Measurements from ENCODE around the gene CYP51A1.

The CYP51A1 gene

DNA sequence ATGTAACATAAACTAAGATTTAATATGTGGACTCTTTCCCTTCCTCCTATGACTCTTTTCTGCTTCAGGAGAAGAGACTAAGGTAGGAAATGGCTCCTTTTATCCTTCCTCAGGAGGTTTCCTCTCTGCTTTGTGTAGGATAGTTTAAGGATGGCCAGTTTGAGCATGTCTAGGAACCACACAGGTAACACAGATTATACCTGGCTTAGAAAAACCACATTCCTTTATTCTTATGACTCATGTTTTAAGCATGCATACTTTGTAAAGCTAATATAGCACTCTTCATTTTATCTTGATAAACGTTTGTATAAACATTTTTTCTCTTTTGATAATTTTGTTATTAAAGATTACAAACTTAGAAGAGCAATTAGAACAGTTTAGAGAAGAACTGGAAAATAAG is 57.8 kb downstream of the CYP51A1 start:
- Histone ChIP-seq H3K36me3 (ENCODE audit: control insufficient read depth, insufficient read depth, low read length) (peaks cover 15% of the 10 kb centered on the region), H3K27me3 (ENCODE audit: control insufficient read depth, insufficient read depth, low read length) (no peaks in the 10 kb centered on the region), H3K4me3 (ENCODE audit: low read depth, low read length) (no peak overlapping the region), H3K4me1 (ENCODE audit: control insufficient read depth, insufficient read depth, low read length) (no peaks in the 10 kb centered on the region), H3K9ac (ENCODE audit: low read length) (no peak overlapping the region), H3K27ac (ENCODE audit: low read depth, low read length) (no peak overlapping the region), H3K9me3 (ENCODE audit: control insufficient read depth, insufficient read depth, low read depth, low read length) (no peaks in the 10 kb centered on the region)

- Histone ChIP-seq H3K9ac (ENCODE audit: low read length) (no peak overlapping the region), H3K27ac (ENCODE audit: low read depth, low read length) (no peak overlapping the region), H3K36me3 (ENCODE audit: control insufficient read depth, insufficient read depth, low read length) (peaks cover 17% of the 10 kb centered on the region), H3K4me1 (ENCODE audit: control insufficient read depth, insufficient read depth, low read length) (no peaks in the 10 kb centered on the region), H3K9me3 (ENCODE audit: control insufficient read depth, insufficient read depth, low read depth, low read length) (no peaks in the 10 kb centered on the region), H3K27me3 (ENCODE audit: control insufficient read depth, insufficient read depth, low read length) (no peaks in the 10 kb centered on the region), H3K4me3 (ENCODE audit: low read depth, low read length) (no peak overlapping the region)
Measured at GRCh38 chr7:92075455-92076158, 58.7 kb downstream of the CYP51A1 start.

DNA sequence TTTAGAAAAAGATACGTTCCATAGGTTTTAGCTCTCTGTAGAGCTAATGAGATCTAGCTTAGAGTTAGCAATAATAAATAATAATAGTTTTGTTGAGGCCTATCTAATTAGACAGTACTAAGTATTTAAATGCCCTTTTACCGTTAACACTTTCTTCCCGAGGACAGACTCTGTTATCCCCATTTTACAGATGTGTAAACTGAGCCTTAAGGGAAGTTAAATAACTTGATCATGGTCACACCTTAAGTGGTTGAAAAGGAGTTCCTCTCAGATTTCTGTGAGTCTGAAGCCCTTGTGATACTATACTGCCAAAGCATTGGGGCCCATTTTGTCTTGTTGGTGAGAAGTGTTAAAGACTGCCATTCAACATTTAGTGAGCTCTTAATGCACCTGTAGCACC is 61.6 kb downstream of the CYP51A1 start:
- H3K36me3 ChIP-seq (ENCODE audit: control insufficient read depth, insufficient read depth, low read length): peaks cover 11% of the 10 kb centered on the region
- no peak overlapping the region for H3K27ac ChIP-seq (ENCODE audit: low read depth, low read length)
- H3K9ac ChIP-seq (ENCODE audit: low read length): no peak overlapping the region
- no peaks in the 10 kb centered on the region for H3K9me3 ChIP-seq (ENCODE audit: control insufficient read depth, insufficient read depth, low read depth, low read length)
- no peaks in the 10 kb centered on the region for H3K27me3 ChIP-seq (ENCODE audit: control insufficient read depth, insufficient read depth, low read length)
- H3K4me1 ChIP-seq (ENCODE audit: control insufficient read depth, insufficient read depth, low read length): no peaks in the 10 kb centered on the region
- H3K4me3 ChIP-seq (ENCODE audit: low read depth, low read length): no peak overlapping the region

- no peak overlapping the region for H3K27ac ChIP-seq (ENCODE audit: low read depth, low read length)
- no peak overlapping the region for H3K9ac ChIP-seq (ENCODE audit: low read length)
- peaks cover 12% of the 10 kb centered on the region for H3K36me3 ChIP-seq (ENCODE audit: control insufficient read depth, insufficient read depth, low read length)
- H3K9me3 ChIP-seq (ENCODE audit: control insufficient read depth, insufficient read depth, low read depth, low read length): no peaks in the 10 kb centered on the region
- H3K27me3 ChIP-seq (ENCODE audit: control insufficient read depth, insufficient read depth, low read length): no peaks in the 10 kb centered on the region
- no peak overlapping the region for H3K4me3 ChIP-seq (ENCODE audit: low read depth, low read length)
- H3K4me1 ChIP-seq (ENCODE audit: control insufficient read depth, insufficient read depth, low read length): no peaks in the 10 kb centered on the region
Measured at GRCh38 chr7:92072121-92072520, 62.2 kb downstream of the CYP51A1 start.

GRCh38 chr7:92071032-92071431 is 63.2 kb downstream of the CYP51A1 start:
- Histone ChIP-seq H3K4me3 (ENCODE audit: low read depth, low read length) (no peak overlapping the region), H3K4me1 (ENCODE audit: control insufficient read depth, insufficient read depth, low read length) (no peaks in the 10 kb centered on the region), H3K27me3 (ENCODE audit: control insufficient read depth, insufficient read depth, low read length) (no peaks in the 10 kb centered on the region), H3K9ac (ENCODE audit: low read length) (no peak overlapping the region), H3K9me3 (ENCODE audit: control insufficient read depth, insufficient read depth, low read depth, low read length) (no peaks in the 10 kb centered on the region), H3K36me3 (ENCODE audit: control insufficient read depth, insufficient read depth, low read length) (peaks cover 17% of the 10 kb centered on the region), H3K27ac (ENCODE audit: low read depth, low read length) (no peak overlapping the region)

GRCh38 chr7:92064438-92065029 is 69.7 kb downstream of the CYP51A1 start:
- H3K27me3 ChIP-seq (ENCODE audit: control insufficient read depth, insufficient read depth, low read length): no peaks in the 10 kb centered on the region
- H3K4me3 ChIP-seq (ENCODE audit: low read depth, low read length): no peak overlapping the region
- H3K9ac ChIP-seq (ENCODE audit: low read length): no peak overlapping the region
- no peak overlapping the region for H3K27ac ChIP-seq (ENCODE audit: low read depth, low read length)
- H3K4me1 ChIP-seq (ENCODE audit: control insufficient read depth, insufficient read depth, low read length): no peaks in the 10 kb centered on the region
- H3K9me3 ChIP-seq (ENCODE audit: control insufficient read depth, insufficient read depth, low read depth, low read length): no peaks in the 10 kb centered on the region
- H3K36me3 ChIP-seq (ENCODE audit: control insufficient read depth, insufficient read depth, low read length): peaks cover 16% of the 10 kb centered on the region; the same call in 1 of the 2 replicates
